ENCODE results near the gene CPS1.

DNA sequence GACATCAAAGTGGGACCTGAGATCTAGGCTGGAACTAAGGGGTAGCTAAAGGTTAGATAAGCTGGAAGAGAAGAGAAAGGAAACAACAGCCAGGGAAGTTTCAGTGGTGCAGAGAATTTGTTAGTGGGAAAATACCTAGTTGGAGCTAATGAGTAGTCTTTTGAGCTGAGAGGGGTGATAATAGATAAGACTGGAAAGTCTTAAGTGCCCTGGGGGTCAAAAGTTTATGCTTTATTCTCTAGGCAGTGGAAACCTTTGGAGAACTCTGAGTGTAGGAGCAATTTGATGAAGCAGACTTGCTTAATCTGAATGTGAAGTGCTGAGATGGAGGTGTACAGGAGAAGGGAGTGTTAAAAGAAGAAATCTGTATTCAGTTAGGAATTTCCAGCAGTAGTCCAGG is 90.8 kb downstream of the CPS1 start:
- TF ChIP-seq, protein P1, sequence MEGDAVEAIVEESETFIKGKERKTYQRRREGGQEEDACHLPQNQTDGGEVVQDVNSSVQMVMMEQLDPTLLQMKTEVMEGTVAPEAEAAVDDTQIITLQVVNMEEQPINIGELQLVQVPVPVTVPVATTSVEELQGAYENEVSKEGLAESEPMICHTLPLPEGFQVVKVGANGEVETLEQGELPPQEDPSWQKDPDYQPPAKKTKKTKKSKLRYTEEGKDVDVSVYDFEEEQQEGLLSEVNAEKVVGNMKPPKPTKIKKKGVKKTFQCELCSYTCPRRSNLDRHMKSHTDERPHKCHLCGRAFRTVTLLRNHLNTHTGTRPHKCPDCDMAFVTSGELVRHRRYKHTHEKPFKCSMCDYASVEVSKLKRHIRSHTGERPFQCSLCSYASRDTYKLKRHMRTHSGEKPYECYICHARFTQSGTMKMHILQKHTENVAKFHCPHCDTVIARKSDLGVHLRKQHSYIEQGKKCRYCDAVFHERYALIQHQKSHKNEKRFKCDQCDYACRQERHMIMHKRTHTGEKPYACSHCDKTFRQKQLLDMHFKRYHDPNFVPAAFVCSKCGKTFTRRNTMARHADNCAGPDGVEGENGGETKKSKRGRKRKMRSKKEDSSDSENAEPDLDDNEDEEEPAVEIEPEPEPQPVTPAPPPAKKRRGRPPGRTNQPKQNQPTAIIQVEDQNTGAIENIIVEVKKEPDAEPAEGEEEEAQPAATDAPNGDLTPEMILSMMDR (IDR thresholded peaks at IDR 0.05), result no peak
- TF ChIP-seq POLR2A (IDR thresholded peaks at IDR 0.05) (no peak), POLR2AphosphoS5 (IDR thresholded peaks at IDR 0.05; ENCODE audit: insufficient read depth in 1 of 2, low read depth in 1 of 2) (no peak)
